K562 (cell line): ENCODE measurements around the gene KRTAP2-1. TPM values are rescaled to one million over a fixed set of nuclear protein-coding genes. Genes with fewer than 3 reads are reported as not detected.

ENCODE experiments used
- GABPB1 ChIP-seq: sonication (generic); formaldehyde crosslinking; IDR thresholded peaks from 2 replicates; pipeline ENCODE4 v1.8.0; 2022; ENCODE audit warnings: mild to moderate bottlenecking, missing genetic modification reagents
- GTF2E2 ChIP-seq: fragments of 200-800 bp; sonication (Bioruptor generic); IDR thresholded peaks from 2 replicates; pipeline ENCODE4 v1.6.1; 2016; ENCODE audit warnings: missing genetic modification characterization, missing compliant biosample characterization
- NEUROD1 ChIP-seq: fragments of 150-350 bp; IDR thresholded peaks from 2 replicates; pipeline ENCODE4 v1.6.1; 2014; ENCODE audit warnings: borderline replicate concordance, low read length, low read depth; ENCODE audit not compliant: partially characterized antibody
- PYGO2 ChIP-seq: fragments of 450-650 bp; IDR thresholded peaks from 2 replicates; pipeline ENCODE4 v1.6.1; 2016; ENCODE audit warnings: mild to moderate bottlenecking, missing genetic modification characterization, moderate library complexity, missing compliant biosample characterization
- ZBTB43 ChIP-seq: sonication (generic); formaldehyde crosslinking; IDR thresholded peaks from 2 replicates; pipeline ENCODE4 v1.8.0; 2023; ENCODE audit warnings: mild to moderate bottlenecking, missing genetic modification reagents
- ZNF175 ChIP-seq: fragments of 200-800 bp; sonication (Bioruptor generic); IDR thresholded peaks from 2 replicates; pipeline ENCODE4 v1.6.1; 2016; ENCODE audit warnings: low read depth, mild to moderate bottlenecking, missing genetic modification characterization, missing compliant biosample characterization
- ZNF395 ChIP-seq: fragments of 200-800 bp; sonication (Bioruptor generic); IDR thresholded peaks from 2 replicates; pipeline ENCODE4 v1.6.1; 2017; ENCODE audit warnings: missing genetic modification characterization, missing compliant biosample characterization
- ZNF583 ChIP-seq: fragments of 250-450 bp; sonication (Bioruptor Pico); IDR thresholded peaks from 2 replicates; pipeline ENCODE4 v1.4.0; 2020
- ZNF589 ChIP-seq: fragments of 200-800 bp; sonication (Bioruptor generic); IDR thresholded peaks from 2 replicates; pipeline ENCODE4 v1.6.1; 2016; ENCODE audit warnings: low read depth, missing genetic modification characterization, missing compliant biosample characterization
- polyA plus RNA-seq, 8 experiments: library from polyadenylated mRNA; depleted of rRNA in 4 of 8; stranded (reverse) in 5 of 8; unstranded in 3 of 8; fragments of >200 nt; fragmentation: Nextera tagmentation in 2 of 8; fragmentation: Illumina TruSeq in 1 of 8; extraction: Ambion mirVana in 2 of 8; extraction: Trizol in 1 of 8; gene quantifications; 2 replicates each; pipeline versions ENCODE4 v1.2.1 to v1.2.3, GENCODE V29; 2011 to 2014; ENCODE audit warnings: inconsistent platforms in 1 of 8, missing spikeins in 1 of 8
- total RNA-seq, 7 experiments: library from RNA; depleted of rRNA in 6 of 7; stranded (reverse); fragments of >200 nt in 6 of 7; fragmentation: Illumina TruSeq in 2 of 7; extraction: Trizol in 2 of 7; gene quantifications; 2 replicates each; pipeline versions ENCODE4 v1.2.1 to v1.2.3, GENCODE V29; 2011 to 2021; ENCODE audit warnings: low replicate concordance in 1 of 7
- TF ChIP-seq, protein P1 (sequence below): fragments of 450-650 bp; IDR thresholded peaks from 2 replicates; pipeline ENCODE4 v1.6.1; 2017; ENCODE audit warnings: antibody characterized with exemption, mild to moderate bottlenecking

Gene KRTAP2-1
- total and polyA plus RNA-seq, 9 of the 15 experiments (the other 6 are each of a cell fraction or from before 2014, with no cell fraction given): not detected

DNA sequence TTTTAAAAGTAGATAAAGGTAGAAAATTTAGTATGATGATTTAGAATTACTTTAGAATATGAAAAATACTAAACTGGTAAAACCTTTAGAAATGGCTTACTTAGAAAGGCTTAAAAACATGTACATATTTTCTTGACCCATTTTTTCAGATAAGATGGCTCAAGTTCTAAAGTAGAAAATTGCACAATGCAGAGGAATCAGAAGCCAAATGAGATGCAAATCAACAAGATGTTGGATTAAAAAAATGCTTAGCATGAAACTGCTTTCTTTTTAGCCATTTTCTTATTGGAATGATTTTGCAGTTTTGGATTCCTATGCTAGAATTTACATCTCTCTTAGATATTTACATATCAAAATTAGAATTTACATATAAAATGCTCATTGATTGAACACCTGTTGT is 36.7 kb downstream of the KRTAP2-1 start (continued):
- TF ChIP-seq NEUROD1: no peak
- TF ChIP-seq ZNF589 (CRISPR knock-in tag): no peak
- no peak for TF ChIP-seq ZNF395 (CRISPR knock-in tag)
- TF ChIP-seq GTF2E2 (tag): no peak
- TF ChIP-seq, protein P1, sequence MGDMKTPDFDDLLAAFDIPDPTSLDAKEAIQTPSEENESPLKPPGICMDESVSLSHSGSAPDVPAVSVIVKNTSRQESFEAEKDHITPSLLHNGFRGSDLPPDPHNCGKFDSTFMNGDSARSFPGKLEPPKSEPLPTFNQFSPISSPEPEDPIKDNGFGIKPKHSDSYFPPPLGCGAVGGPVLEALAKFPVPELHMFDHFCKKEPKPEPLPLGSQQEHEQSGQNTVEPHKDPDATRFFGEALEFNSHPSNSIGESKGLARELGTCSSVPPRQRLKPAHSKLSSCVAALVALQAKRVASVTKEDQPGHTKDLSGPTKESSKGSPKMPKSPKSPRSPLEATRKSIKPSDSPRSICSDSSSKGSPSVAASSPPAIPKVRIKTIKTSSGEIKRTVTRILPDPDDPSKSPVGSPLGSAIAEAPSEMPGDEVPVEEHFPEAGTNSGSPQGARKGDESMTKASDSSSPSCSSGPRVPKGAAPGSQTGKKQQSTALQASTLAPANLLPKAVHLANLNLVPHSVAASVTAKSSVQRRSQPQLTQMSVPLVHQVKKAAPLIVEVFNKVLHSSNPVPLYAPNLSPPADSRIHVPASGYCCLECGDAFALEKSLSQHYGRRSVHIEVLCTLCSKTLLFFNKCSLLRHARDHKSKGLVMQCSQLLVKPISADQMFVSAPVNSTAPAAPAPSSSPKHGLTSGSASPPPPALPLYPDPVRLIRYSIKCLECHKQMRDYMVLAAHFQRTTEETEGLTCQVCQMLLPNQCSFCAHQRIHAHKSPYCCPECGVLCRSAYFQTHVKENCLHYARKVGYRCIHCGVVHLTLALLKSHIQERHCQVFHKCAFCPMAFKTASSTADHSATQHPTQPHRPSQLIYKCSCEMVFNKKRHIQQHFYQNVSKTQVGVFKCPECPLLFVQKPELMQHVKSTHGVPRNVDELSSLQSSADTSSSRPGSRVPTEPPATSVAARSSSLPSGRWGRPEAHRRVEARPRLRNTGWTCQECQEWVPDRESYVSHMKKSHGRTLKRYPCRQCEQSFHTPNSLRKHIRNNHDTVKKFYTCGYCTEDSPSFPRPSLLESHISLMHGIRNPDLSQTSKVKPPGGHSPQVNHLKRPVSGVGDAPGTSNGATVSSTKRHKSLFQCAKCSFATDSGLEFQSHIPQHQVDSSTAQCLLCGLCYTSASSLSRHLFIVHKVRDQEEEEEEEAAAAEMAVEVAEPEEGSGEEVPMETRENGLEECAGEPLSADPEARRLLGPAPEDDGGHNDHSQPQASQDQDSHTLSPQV: no peak
- no peak for TF ChIP-seq PYGO2 (tag)
- TF ChIP-seq ZBTB43 (CRISPR knock-in tag): no peak
- TF ChIP-seq ZNF175 (CRISPR knock-in tag): no peak
- no peak for TF ChIP-seq ZNF583 (CRISPR knock-in tag)
- TF ChIP-seq GABPB1: no peak
